ENCODE measurements around the gene EPN3. TPM values are rescaled to one million over a fixed set of nuclear protein-coding genes. Genes with fewer than 3 reads are reported as not detected.

Gene EPN3
- polyA plus RNA-seq (ENCODE audit: insufficient read length in 4 of 4), result 10 to 100 TPM; 10.1 to 12.9 (median 10.9) TPM

- DNase-seq (ENCODE audit: low read depth in 4 of 4, low spot score in 3 of 4), result no peak
Measured at GRCh38 chr17:50532452-50533024, at the start of gene EPN3. EPN3 (plus strand) TSS chr17:50532735; CDS start chr17:50536557, 3,822 bp downstream.

- DNase-seq (ENCODE audit: low read depth in 4 of 4, low spot score in 3 of 4), result no peak
Measured at GRCh38 chr17:50483266-50483665, 49.3 kb upstream of the EPN3 start.

GRCh38 chr17:50484386-50485155 lies 48.0 kb upstream of the EPN3 start:
- DNase-seq (ENCODE audit: low read depth in 4 of 4, low spot score in 3 of 4), result no peak

- no peak for DNase-seq (ENCODE audit: low read depth in 4 of 4, low spot score in 3 of 4)
Measured at GRCh38 chr17:50487213-50488096, 45.1 kb upstream of the EPN3 start.

- DNase-seq (ENCODE audit: low read depth in 4 of 4, low spot score in 3 of 4), result no peak
Measured at GRCh38 chr17:50488880-50489279, 43.7 kb upstream of the EPN3 start.

GRCh38 chr17:50491505-50491904 lies 41.0 kb upstream of the EPN3 start:
- no peak for DNase-seq (ENCODE audit: low read depth in 4 of 4, low spot score in 3 of 4)

- DNase-seq (ENCODE audit: low read depth in 4 of 4, low spot score in 3 of 4), result no peak
Measured at GRCh38 chr17:50492214-50492613, 40.3 kb upstream of the EPN3 start.

- no peak for DNase-seq (ENCODE audit: low read depth in 4 of 4, low spot score in 3 of 4)
Measured at GRCh38 chr17:50493744-50494143, 38.8 kb upstream of the EPN3 start.

GRCh38 chr17:50495217-50495823 lies 37.2 kb upstream of the EPN3 start:
- no peak for DNase-seq (ENCODE audit: low read depth in 4 of 4, low spot score in 3 of 4)

GRCh38 chr17:50495918-50496317 lies 36.6 kb upstream of the EPN3 start:
- no peak for DNase-seq (ENCODE audit: low read depth in 4 of 4, low spot score in 3 of 4)

- no peak for DNase-seq (ENCODE audit: low read depth in 4 of 4, low spot score in 3 of 4)
Measured at GRCh38 chr17:50498021-50498874, 34.3 kb upstream of the EPN3 start.

GRCh38 chr17:50499270-50499669 lies 33.3 kb upstream of the EPN3 start:
- no peak for DNase-seq (ENCODE audit: low read depth in 4 of 4, low spot score in 3 of 4)

- no peak for DNase-seq (ENCODE audit: low read depth in 4 of 4, low spot score in 3 of 4)
Measured at GRCh38 chr17:50499721-50500120, 32.8 kb upstream of the EPN3 start.

- DNase-seq (ENCODE audit: low read depth in 4 of 4, low spot score in 3 of 4), result no peak
Measured at GRCh38 chr17:50501054-50501453, 31.5 kb upstream of the EPN3 start.

- no peak for DNase-seq (ENCODE audit: low read depth in 4 of 4, low spot score in 3 of 4)
Measured at GRCh38 chr17:50502301-50502990, 30.1 kb upstream of the EPN3 start.

GRCh38 chr17:50505591-50506130 lies 26.9 kb upstream of the EPN3 start:
- no peak for DNase-seq (ENCODE audit: low read depth in 4 of 4, low spot score in 3 of 4)

- DNase-seq (ENCODE audit: low read depth in 4 of 4, low spot score in 3 of 4), result no peak
Measured at GRCh38 chr17:50506298-50506697, 26.2 kb upstream of the EPN3 start.

- peak; percentile 72 to 74 (median 74) for DNase-seq (ENCODE audit: low read depth in 4 of 4, low spot score in 3 of 4)
Measured at GRCh38 chr17:50507871-50508572, 24.5 kb upstream of the EPN3 start, which contains the start of gene MYCBPAP. MYCBPAP (plus strand) TSS chr17:50508439; CDS start chr17:50508675, 236 bp downstream.
